Prostate gland (tissue), 1 donor: ENCODE results near the gene SFSWAP.

ENCODE experiments used
- POLR2A ChIP-seq: fragments of 450-650 bp; IDR thresholded peaks from one replicate; pipeline ENCODE4 v1.6.1; 2016; ENCODE audit warnings: antibody characterized with exemption, mild to moderate bottlenecking
- POLR2AphosphoS5 ChIP-seq: sonication (generic); formaldehyde crosslinking; IDR thresholded peaks from one replicate; pipeline ENCODE4 v1.6.1; 2017; ENCODE audit warnings: antibody characterized with exemption

- TF ChIP-seq POLR2A = no peak
- no peak for TF ChIP-seq POLR2AphosphoS5
Measured at GRCh38 chr12:131753757-131754156, 42.9 kb downstream of the SFSWAP start.
